HL-60 (cell line): ENCODE results near the gene NALCN.

Experiments used
- DNase-seq, 2 experiments: peaks; one replicate each; pipeline ENCODE4 v3.0.0-alpha.2; 2010 to 2020; ENCODE audit warnings: low read depth in 1 of 2, low spot score in 1 of 2
- H3K27ac ChIP-seq: fragments of 250-450 bp; sonication (Bioruptor Pico); replicated peaks from 2 replicates; pipeline ENCODE4 v1.5.1; 2020; ENCODE audit warnings: mild to moderate bottlenecking, moderate library complexity
- H3K27me3 ChIP-seq: fragments of 250-450 bp; sonication (Bioruptor Pico); 2 replicates; pipeline ENCODE4 v1.5.1; 2021; ENCODE audit warnings: mild to moderate bottlenecking, moderate library complexity; ENCODE audit not compliant: insufficient read depth, poor library complexity, severe bottlenecking
- H3K4me3 ChIP-seq: replicated peaks from 2 replicates; pipeline ENCODE4 v1.5.1; 2011; ENCODE audit warnings: mild to moderate bottlenecking, control low read depth, low read length; ENCODE audit not compliant: insufficient read depth
- GABPA ChIP-seq: IDR thresholded peaks from 2 replicates; pipeline ENCODE4 v1.6.1; 2012; ENCODE audit warnings: low read depth
- POLR2AphosphoS5 ChIP-seq: IDR thresholded peaks from 2 replicates; pipeline ENCODE4 v1.6.1; 2012; ENCODE audit warnings: low read depth
- REST ChIP-seq: IDR thresholded peaks from 2 replicates; pipeline ENCODE4 v1.6.1; 2012; ENCODE audit warnings: low read depth; ENCODE audit not compliant: insufficient replicate concordance
- SPI1 ChIP-seq: IDR thresholded peaks from 2 replicates; pipeline ENCODE4 v1.6.1; 2012; ENCODE audit warnings: low read depth, mild to moderate bottlenecking, borderline replicate concordance
- TF ChIP-seq, protein P1 (sequence below): IDR thresholded peaks from one replicate; pipeline ENCODE4 v1.5.1; 2011; ENCODE audit warnings: low read length, control low read depth, inconsistent platforms; ENCODE audit not compliant: insufficient read depth

NALCN gene

DNA sequence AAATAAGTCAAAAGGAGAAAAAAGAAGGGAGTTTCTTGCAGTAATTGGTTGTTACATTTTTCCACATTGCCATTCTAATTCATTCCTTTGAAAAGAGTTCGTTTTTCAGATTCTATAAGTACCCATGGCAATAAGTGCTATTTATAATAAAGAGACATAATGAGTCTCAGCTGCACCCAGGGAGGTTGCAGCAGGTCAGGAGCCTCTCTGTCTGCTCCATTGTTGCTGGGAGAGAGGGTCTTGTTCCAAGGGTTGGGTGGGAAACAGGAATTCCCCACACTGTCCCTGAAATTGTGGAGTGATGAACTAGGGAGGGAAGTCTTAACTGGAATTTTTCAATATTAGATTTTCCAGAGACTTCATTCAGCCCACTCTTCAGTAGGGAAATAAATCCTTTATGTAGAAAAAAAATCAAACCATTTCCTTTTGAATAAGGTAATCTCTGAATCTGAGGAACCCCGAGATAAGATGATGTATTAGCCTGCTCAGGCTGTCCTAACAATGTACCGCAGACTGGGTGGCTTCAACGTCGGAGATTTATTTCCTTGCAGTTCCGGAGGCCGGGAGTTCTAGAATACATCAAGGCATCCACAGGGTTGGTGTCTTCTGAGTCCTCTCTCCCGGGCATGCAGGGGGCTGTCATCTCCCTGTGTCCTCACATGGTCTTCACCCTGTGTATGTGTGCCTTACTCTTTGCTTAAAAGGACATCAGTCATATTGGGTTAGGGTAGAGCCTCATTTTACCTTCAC lies 399.0 kb downstream of the NALCN start:
- Histone ChIP-seq H3K4me3 (no peak overlapping the region), H3K27ac (no peak overlapping the region), H3K27me3 (no peaks in the 10 kb centered on the region)
- no peak for TF ChIP-seq REST
- TF ChIP-seq, protein P1, sequence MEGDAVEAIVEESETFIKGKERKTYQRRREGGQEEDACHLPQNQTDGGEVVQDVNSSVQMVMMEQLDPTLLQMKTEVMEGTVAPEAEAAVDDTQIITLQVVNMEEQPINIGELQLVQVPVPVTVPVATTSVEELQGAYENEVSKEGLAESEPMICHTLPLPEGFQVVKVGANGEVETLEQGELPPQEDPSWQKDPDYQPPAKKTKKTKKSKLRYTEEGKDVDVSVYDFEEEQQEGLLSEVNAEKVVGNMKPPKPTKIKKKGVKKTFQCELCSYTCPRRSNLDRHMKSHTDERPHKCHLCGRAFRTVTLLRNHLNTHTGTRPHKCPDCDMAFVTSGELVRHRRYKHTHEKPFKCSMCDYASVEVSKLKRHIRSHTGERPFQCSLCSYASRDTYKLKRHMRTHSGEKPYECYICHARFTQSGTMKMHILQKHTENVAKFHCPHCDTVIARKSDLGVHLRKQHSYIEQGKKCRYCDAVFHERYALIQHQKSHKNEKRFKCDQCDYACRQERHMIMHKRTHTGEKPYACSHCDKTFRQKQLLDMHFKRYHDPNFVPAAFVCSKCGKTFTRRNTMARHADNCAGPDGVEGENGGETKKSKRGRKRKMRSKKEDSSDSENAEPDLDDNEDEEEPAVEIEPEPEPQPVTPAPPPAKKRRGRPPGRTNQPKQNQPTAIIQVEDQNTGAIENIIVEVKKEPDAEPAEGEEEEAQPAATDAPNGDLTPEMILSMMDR, result no peak
- TF ChIP-seq POLR2AphosphoS5, result no peak
- TF ChIP-seq GABPA, result no peak
- no peak for TF ChIP-seq SPI1
- DNase-seq, result no peak

- H3K27ac ChIP-seq, result no peak overlapping the region
- no peak overlapping the region for H3K4me3 ChIP-seq
- no peaks in the 10 kb centered on the region for H3K27me3 ChIP-seq
- DNase-seq, result no peak
- TF ChIP-seq SPI1, result no peak
- TF ChIP-seq REST, result no peak
- TF ChIP-seq GABPA, result no peak
Measured at GRCh38 chr13:101016475-101016874, 399.8 kb downstream of the NALCN start.

GRCh38 chr13:101013245-101013644 lies 403.1 kb downstream of the NALCN start:
- no peak overlapping the region for H3K4me3 ChIP-seq
- TF ChIP-seq POLR2AphosphoS5 (no peak), GABPA (no peak), SPI1 (no peak), REST (no peak)
- TF ChIP-seq, protein P1, result no peak
- peaks cover 2% of the 10 kb centered on the region for H3K27me3 ChIP-seq
- no peak for DNase-seq
- H3K27ac ChIP-seq, result no peak overlapping the region
